Smooth muscle cell of trachea (primary cell): ENCODE results near the gene MYBPHL. TPM values are rescaled to one million over a fixed set of nuclear protein-coding genes. Genes with fewer than 3 reads are reported as not detected.

Source experiments
- total RNA-seq: library from RNA; depleted of rRNA; stranded (reverse); fragments of >200 nt; gene quantifications from 2 replicates; pipeline ENCODE4 v1.2.1, GENCODE V29; 2014

MYBPHL gene
- not detected in 2 replicates for total RNA-seq

GRCh38 chr1:109306832-109307273 is at the start of gene MYBPHL:
TSS of gene MYBPHL (minus strand) at chr1:109307011. CDS start at chr1:109306991, 20 bp downstream.

GRCh38 chr1:109282952-109283747 is 23.7 kb downstream of the MYBPHL start, which contains the start of gene PSRC1:
TSS of gene PSRC1 (minus strand) at chr1:109283145.

GRCh38 chr1:109248797-109249629 is 57.8 kb downstream of the MYBPHL start, which contains the start of gene CELSR2:
TSS of gene CELSR2 (plus strand) at chr1:109249539. CDS start at chr1:109250080, 541 bp downstream.

Other genes starting within 250 kb of the MYBPHL start
- 73.9 and 75.4 TPM in 2 replicates for gene TAF13, start 231.0 kb downstream of the MYBPHL start, total RNA-seq
- 26.2 and 37.2 TPM in 2 replicates for gene TMEM167B, start 216.2 kb downstream of the MYBPHL start, total RNA-seq
- gene ELAPOR1, start 192.9 kb downstream of the MYBPHL start, total RNA-seq, result 0.15 and 0.33 TPM in 2 replicates
- 262 and 277 TPM in 2 replicates for gene SARS1, start 93.1 kb downstream of the MYBPHL start, total RNA-seq
- 1.5 TPM in 2 replicates for gene CELSR2, start 57.5 kb downstream of the MYBPHL start, total RNA-seq
- gene PSRC1, start 23.9 kb downstream of the MYBPHL start, total RNA-seq, result 3.8 and 13.2 TPM in 2 replicates
- 8.9 and 9.6 TPM in 2 replicates for gene SORT1, start 90.9 kb upstream of the MYBPHL start, total RNA-seq
- 30.4 and 60.2 TPM in 2 replicates for gene PSMA5, start 119.4 kb upstream of the MYBPHL start, total RNA-seq
- 0.29 and 1.2 TPM in 2 replicates for gene SYPL2, start 159.5 kb upstream of the MYBPHL start, total RNA-seq
- gene ATXN7L2, start 176.9 kb upstream of the MYBPHL start, total RNA-seq, result 1.7 and 3.3 TPM in 2 replicates
- gene CYB561D1, start 187.1 kb upstream of the MYBPHL start, total RNA-seq, result 6.4 and 6.8 TPM in 2 replicates
- 1.0 and 3.6 TPM in 2 replicates for gene AMIGO1, start 202.7 kb upstream of the MYBPHL start, total RNA-seq
- under 0.01 TPM in 1 of 2 replicates, not detected in the other for gene GPR61, start 232.9 kb upstream of the MYBPHL start, total RNA-seq
- 13.6 and 21.8 TPM in 2 replicates for gene GNAI3, start 241.6 kb upstream of the MYBPHL start, total RNA-seq